B cell (primary cell): ENCODE measurements around the gene CCDC85C.

ENCODE experiments used
- EZH2 ChIP-seq: IDR thresholded peaks from 2 replicates; pipeline ENCODE4 v1.6.1; 2012; ENCODE audit warnings: borderline replicate concordance, low read depth, mild to moderate bottlenecking, moderate library complexity, low read length; ENCODE audit not compliant: insufficient read depth, poor library complexity, severe bottlenecking
- TF ChIP-seq, protein P1 (sequence below): fragments of 200-600 bp; IDR thresholded peaks from one replicate; pipeline ENCODE4 v1.8.0; 2022; ENCODE audit warnings: antibody characterized with exemption, mild to moderate bottlenecking

DNA sequence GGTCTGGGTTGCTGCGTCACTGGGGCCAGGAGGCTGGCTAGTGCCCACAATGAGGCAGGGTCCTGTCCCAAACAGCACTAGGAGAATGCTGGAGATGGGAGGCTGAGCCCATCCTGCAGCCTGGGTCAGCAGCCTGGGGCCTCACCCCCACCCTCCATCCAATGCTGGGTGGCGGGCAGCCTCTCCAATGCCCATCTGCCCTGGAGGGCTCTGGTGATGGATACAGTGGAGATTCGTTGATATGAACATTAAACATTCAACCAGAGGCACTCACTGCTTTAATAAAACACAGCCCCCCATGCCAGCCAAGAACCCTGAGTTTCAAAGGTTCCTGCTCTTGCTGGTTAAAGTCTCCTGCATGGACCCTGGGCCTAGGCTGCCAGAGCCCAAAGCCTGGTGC, 21.5 kb upstream of the CCDC85C start:
- no peak for TF ChIP-seq EZH2
- TF ChIP-seq, protein P1, sequence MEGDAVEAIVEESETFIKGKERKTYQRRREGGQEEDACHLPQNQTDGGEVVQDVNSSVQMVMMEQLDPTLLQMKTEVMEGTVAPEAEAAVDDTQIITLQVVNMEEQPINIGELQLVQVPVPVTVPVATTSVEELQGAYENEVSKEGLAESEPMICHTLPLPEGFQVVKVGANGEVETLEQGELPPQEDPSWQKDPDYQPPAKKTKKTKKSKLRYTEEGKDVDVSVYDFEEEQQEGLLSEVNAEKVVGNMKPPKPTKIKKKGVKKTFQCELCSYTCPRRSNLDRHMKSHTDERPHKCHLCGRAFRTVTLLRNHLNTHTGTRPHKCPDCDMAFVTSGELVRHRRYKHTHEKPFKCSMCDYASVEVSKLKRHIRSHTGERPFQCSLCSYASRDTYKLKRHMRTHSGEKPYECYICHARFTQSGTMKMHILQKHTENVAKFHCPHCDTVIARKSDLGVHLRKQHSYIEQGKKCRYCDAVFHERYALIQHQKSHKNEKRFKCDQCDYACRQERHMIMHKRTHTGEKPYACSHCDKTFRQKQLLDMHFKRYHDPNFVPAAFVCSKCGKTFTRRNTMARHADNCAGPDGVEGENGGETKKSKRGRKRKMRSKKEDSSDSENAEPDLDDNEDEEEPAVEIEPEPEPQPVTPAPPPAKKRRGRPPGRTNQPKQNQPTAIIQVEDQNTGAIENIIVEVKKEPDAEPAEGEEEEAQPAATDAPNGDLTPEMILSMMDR = no peak
